Erythroblast (primary cell): ENCODE results near the gene PHF8.

ENCODE experiments used
- GATA1 ChIP-seq: IDR thresholded peaks from 2 replicates; pipeline ENCODE4 v1.6.1; 2011; ENCODE audit warnings: low read depth, mild to moderate bottlenecking, control low read depth, low read length, moderate library complexity
- POLR2A ChIP-seq: IDR thresholded peaks from 2 replicates; pipeline ENCODE4 v1.6.1; 2011; ENCODE audit warnings: mild to moderate bottlenecking, low read length

GRCh38 chrX:54024350-54024749 lies 19.9 kb downstream of the PHF8 start:
- TF ChIP-seq POLR2A: no peak
- TF ChIP-seq GATA1: no peak
